Measurements from ENCODE around the gene PRDM11. TPM values are rescaled to one million over a fixed set of nuclear protein-coding genes. Genes with fewer than 3 reads are reported as not detected.

Gene PRDM11
- total and polyA plus RNA-seq, 2 experiments from 2014 or later, result 0.24 to 3.7 TPM

DNA sequence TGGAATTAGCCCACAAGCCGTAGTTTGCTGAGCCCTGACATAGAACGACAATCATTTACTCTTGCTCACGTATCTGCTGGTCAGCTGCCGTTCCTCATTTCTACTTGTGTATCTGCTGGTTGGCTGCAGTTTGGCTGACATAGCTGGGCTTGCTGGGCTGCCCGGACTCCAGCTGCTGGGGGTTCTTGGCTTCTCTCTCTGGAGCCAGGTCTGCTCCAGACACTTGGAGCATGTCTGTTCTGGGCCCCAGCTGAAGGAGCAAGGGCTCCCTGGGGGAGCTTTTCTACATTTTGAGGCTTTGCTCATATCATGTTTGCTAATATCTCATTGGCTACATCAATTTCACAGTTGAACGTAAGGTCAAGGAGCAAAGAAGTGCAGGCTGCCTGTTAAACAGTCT, 47.3 kb downstream of the PRDM11 start:
- H3K9me3 ChIP-seq (ENCODE audit: low read depth), result no peaks in the 10 kb centered on the region
- H3K79me2 ChIP-seq (ENCODE audit: insufficient read depth), result no peaks in the 10 kb centered on the region
- no peaks in the 10 kb centered on the region for H3K9me2 ChIP-seq (ENCODE audit: insufficient read depth)
- H3K27ac ChIP-seq, result no peak overlapping the region
- no peak overlapping the region for H3K4me2 ChIP-seq (ENCODE audit: unreplicated experiment)
- H3F3A ChIP-seq (ENCODE audit: insufficient read depth), result no peaks in the 10 kb centered on the region
- H3K4me1 ChIP-seq (ENCODE audit: insufficient read depth), result no peaks in the 10 kb centered on the region
- H3K4me3 ChIP-seq, result no peak overlapping the region
- no peaks in the 10 kb centered on the region for H4K20me1 ChIP-seq (ENCODE audit: insufficient read depth)
- H3K36me3 ChIP-seq (ENCODE audit: low read depth), result no peaks in the 10 kb centered on the region
- H2AFZ ChIP-seq, result no peak overlapping the region
- TF ChIP-seq EZH2 (IDR thresholded peaks at IDR 0.05; ENCODE audit: insufficient read depth, poor library complexity, severe bottlenecking) (no peak), EZH2phosphoT487 (IDR thresholded peaks at IDR 0.05; ENCODE audit: insufficient read depth, low read depth) (no peak)
- WGBS, 2 experiments (ENCODE audit: low coverage in 1 of 2, low lambda C conversion rate in 2 of 2, missing lambda C conversion rate in 2 of 2), result 85 to 91% methylated on average over 6 of the region's 6 CpGs
- in situ Hi-C loops (cut with MboI), result no loop called here
- H3K27me3 ChIP-seq (replicated peaks; ENCODE audit: insufficient read depth), result no peaks in the 10 kb centered on the region
- no peak for DNase-seq
- H3K9ac ChIP-seq, result no peak overlapping the region

DNA sequence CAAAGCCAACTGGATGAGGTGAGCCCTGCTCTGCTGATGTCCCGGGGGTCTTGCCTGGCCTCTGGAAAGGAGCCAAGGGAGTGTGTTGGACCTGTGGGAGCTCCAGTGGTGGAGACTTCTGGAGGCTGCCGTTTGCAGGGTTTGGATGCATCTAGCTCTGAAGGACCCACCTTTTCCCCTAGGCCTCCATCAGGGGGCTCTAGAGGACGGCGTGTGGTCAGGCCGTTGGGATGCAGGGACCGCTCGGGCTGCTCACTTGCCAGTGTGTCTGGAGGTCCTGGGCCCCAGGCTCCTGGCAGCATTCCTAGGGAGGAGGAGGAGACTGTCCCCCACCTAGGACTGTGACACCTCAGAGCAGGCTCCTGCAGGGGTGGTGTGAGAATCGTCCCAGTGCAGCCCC, 58.3 kb downstream of the PRDM11 start:
- DNase-seq, result no peak
- Histone ChIP-seq H3K4me1 (ENCODE audit: insufficient read depth) (peaks cover 4% of the 10 kb centered on the region; the same call in 1 of the 2 replicates), H3K27me3 (replicated peaks; ENCODE audit: insufficient read depth) (no peaks in the 10 kb centered on the region), H3K27ac (no peak overlapping the region), H3K4me3 (no peak overlapping the region), H2AFZ (no peak overlapping the region), H4K20me1 (ENCODE audit: insufficient read depth) (no peaks in the 10 kb centered on the region), H3K9ac (no peak overlapping the region), H3K36me3 (ENCODE audit: low read depth) (no peaks in the 10 kb centered on the region), H3K9me2 (ENCODE audit: insufficient read depth) (no peaks in the 10 kb centered on the region), H3F3A (ENCODE audit: insufficient read depth) (no peaks in the 10 kb centered on the region), H3K4me2 (ENCODE audit: unreplicated experiment) (no peak overlapping the region), H3K79me2 (ENCODE audit: insufficient read depth) (no peaks in the 10 kb centered on the region), H3K9me3 (ENCODE audit: low read depth) (no peaks in the 10 kb centered on the region)
- no peak for TF ChIP-seq EZH2 (IDR thresholded peaks at IDR 0.05; ENCODE audit: insufficient read depth, poor library complexity, severe bottlenecking)
- no peak for TF ChIP-seq EZH2phosphoT487 (IDR thresholded peaks at IDR 0.05; ENCODE audit: insufficient read depth, low read depth)
- in situ Hi-C loops (cut with MboI), result no loop called here
- 62 to 65% methylated on average over 8 of the region's 8 CpGs for WGBS, 2 experiments (ENCODE audit: low coverage in 1 of 2, low lambda C conversion rate in 2 of 2, missing lambda C conversion rate in 2 of 2)

DNA sequence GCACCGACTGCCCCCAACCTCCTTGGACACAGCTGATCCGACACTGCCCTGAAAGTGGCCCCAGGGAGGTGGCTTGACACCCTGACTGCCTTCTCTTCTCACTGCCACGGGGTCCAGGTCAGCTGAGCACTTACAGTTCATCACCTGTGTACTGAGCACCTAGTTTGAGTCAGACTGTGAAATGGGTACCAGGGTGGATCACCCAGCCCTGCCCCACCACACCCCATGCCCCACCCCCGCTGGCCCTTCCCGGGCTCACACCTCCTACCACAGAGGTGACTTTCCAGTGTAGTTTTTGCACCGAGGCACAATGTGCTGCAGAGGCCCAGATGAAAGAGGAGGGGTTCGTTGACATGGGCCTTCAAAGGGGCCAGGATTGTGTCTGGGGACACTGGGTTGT, 59.5 kb downstream of the PRDM11 start:
- TF ChIP-seq EZH2phosphoT487 (IDR thresholded peaks at IDR 0.05; ENCODE audit: insufficient read depth, low read depth), result no peak
- TF ChIP-seq EZH2 (IDR thresholded peaks at IDR 0.05; ENCODE audit: insufficient read depth, poor library complexity, severe bottlenecking), result no peak
- H3F3A ChIP-seq (ENCODE audit: insufficient read depth), result no peaks in the 10 kb centered on the region
- DNase-seq, result no peak
- in situ Hi-C loops (cut with MboI), result no loop called here
- H3K9me3 ChIP-seq (ENCODE audit: low read depth), result no peaks in the 10 kb centered on the region
- no peaks in the 10 kb centered on the region for H3K79me2 ChIP-seq (ENCODE audit: insufficient read depth)
- no peaks in the 10 kb centered on the region for H3K27me3 ChIP-seq (replicated peaks; ENCODE audit: insufficient read depth)
- H3K27ac ChIP-seq, result no peak overlapping the region
- no peaks in the 10 kb centered on the region for H3K36me3 ChIP-seq (ENCODE audit: low read depth)
- no peak overlapping the region for H3K9ac ChIP-seq
- H3K4me1 ChIP-seq (ENCODE audit: insufficient read depth), result peaks cover 5% of the 10 kb centered on the region; the same call in 1 of the 2 replicates
- H2AFZ ChIP-seq, result no peak overlapping the region
- no peaks in the 10 kb centered on the region for H3K9me2 ChIP-seq (ENCODE audit: insufficient read depth)
- H3K4me2 ChIP-seq (ENCODE audit: unreplicated experiment), result no peak overlapping the region
- no peaks in the 10 kb centered on the region for H4K20me1 ChIP-seq (ENCODE audit: insufficient read depth)
- 65 to 67% methylated on average over 6 to 7 of the region's 7 CpGs for WGBS, 2 experiments (ENCODE audit: low coverage in 1 of 2, low lambda C conversion rate in 2 of 2, missing lambda C conversion rate in 2 of 2)
- H3K4me3 ChIP-seq, result no peak overlapping the region

DNA sequence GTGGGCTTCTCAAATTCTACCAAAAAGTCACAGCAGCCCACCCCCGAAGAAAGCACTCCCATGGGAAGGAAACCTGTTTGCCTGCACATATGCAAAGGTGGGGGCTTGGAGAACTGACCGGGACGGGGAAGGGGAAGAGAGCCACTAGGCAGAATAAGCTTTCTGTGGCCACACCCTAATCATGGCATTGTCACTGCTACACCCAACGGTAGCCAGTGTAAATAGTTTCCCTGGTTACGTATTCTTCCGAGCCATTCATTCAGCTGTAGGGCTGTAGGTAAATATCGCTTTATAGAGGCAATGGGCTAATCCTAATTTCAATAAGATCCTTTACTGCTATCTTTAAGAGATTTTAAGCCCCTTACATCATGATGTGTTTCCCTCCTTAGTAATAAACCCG, 61.7 kb downstream of the PRDM11 start:
- Histone ChIP-seq H4K20me1 (ENCODE audit: insufficient read depth) (no peaks in the 10 kb centered on the region), H3K9ac (no peak overlapping the region), H3K4me3 (no peak overlapping the region), H3K4me1 (ENCODE audit: insufficient read depth) (peaks cover 5% of the 10 kb centered on the region; the same call in 1 of the 2 replicates), H3K27me3 (replicated peaks; ENCODE audit: insufficient read depth) (no peaks in the 10 kb centered on the region), H3F3A (ENCODE audit: insufficient read depth) (no peaks in the 10 kb centered on the region), H3K27ac (no peak overlapping the region), H3K9me3 (ENCODE audit: low read depth) (no peaks in the 10 kb centered on the region), H3K36me3 (ENCODE audit: low read depth) (no peaks in the 10 kb centered on the region), H3K79me2 (ENCODE audit: insufficient read depth) (no peaks in the 10 kb centered on the region), H3K9me2 (ENCODE audit: insufficient read depth) (no peaks in the 10 kb centered on the region), H2AFZ (no peak overlapping the region), H3K4me2 (ENCODE audit: unreplicated experiment) (no peak overlapping the region)
- TF ChIP-seq EZH2 (IDR thresholded peaks at IDR 0.05; ENCODE audit: insufficient read depth, poor library complexity, severe bottlenecking) (no peak), EZH2phosphoT487 (IDR thresholded peaks at IDR 0.05; ENCODE audit: insufficient read depth, low read depth) (no peak)
- DNase-seq, result no peak
- in situ Hi-C loops (cut with MboI), result no loop called here
- WGBS, 2 experiments (ENCODE audit: low coverage in 1 of 2, low lambda C conversion rate in 2 of 2, missing lambda C conversion rate in 2 of 2), result 84 to 86% methylated on average over 8 of the region's 8 CpGs
